ENCODE data around the gene ESAM.

The ESAM gene

GRCh38 chr11:124762624-124763155, 600 bp upstream of the ESAM start:
- H3K4me3 ChIP-seq (ENCODE audit: low read depth, low read length) = peak overlapping the region; percentile 74
- no peak for DNase-seq (ENCODE audit: low read depth)
- TF ChIP-seq CTCF (IDR thresholded peaks at IDR 0.05; ENCODE audit: insufficient read depth, low read depth, low read length, missing control alignments) = no peak

GRCh38 chr11:124761301-124762104, 587 bp downstream of the ESAM start:
- DNase-seq (ENCODE audit: low read depth) = no peak
- H3K4me3 ChIP-seq (ENCODE audit: low read depth, low read length) = peak overlapping the region; percentile 55
- TF ChIP-seq CTCF (IDR thresholded peaks at IDR 0.05; ENCODE audit: insufficient read depth, low read depth, low read length, missing control alignments) = no peak

- DNase-seq (ENCODE audit: low read depth) = no peak
- TF ChIP-seq CTCF (IDR thresholded peaks at IDR 0.05; ENCODE audit: insufficient read depth, low read depth, low read length, missing control alignments) = no peak
- no peak overlapping the region for H3K4me3 ChIP-seq (ENCODE audit: low read depth, low read length)
Observed at GRCh38 chr11:124760806-124761205, 1.3 kb downstream of the ESAM start.

- no peak overlapping the region for H3K4me3 ChIP-seq (ENCODE audit: low read depth, low read length)
- TF ChIP-seq CTCF (IDR thresholded peaks at IDR 0.05; ENCODE audit: insufficient read depth, low read depth, low read length, missing control alignments) = no peak
- no peak for DNase-seq (ENCODE audit: low read depth)
Observed at GRCh38 chr11:124760205-124760652, 1.9 kb downstream of the ESAM start.

- DNase-seq (ENCODE audit: low read depth) = no peak
- no peak for TF ChIP-seq CTCF (IDR thresholded peaks at IDR 0.05; ENCODE audit: insufficient read depth, low read depth, low read length, missing control alignments)
- no peak overlapping the region for H3K4me3 ChIP-seq (ENCODE audit: low read depth, low read length)
Observed at GRCh38 chr11:124759266-124760204, 2.6 kb downstream of the ESAM start.

GRCh38 chr11:124758355-124759265, 3.5 kb downstream of the ESAM start:
- H3K4me3 ChIP-seq (ENCODE audit: low read depth, low read length) = no peak overlapping the region
- peak; percentile 71 for TF ChIP-seq CTCF (IDR thresholded peaks at IDR 0.05; ENCODE audit: insufficient read depth, low read depth, low read length, missing control alignments)
- DNase-seq (ENCODE audit: low read depth) = peak; percentile 73
